WI38 (cell line): Measurements from ENCODE around the gene FEN1.

Source experiments
- H3K4me3 ChIP-seq: 2 replicates; pipeline ENCODE4 v1.5.1; 2011; ENCODE audit warnings: low read depth, mild to moderate bottlenecking, control low read depth, low read length
- TF ChIP-seq, protein P1 (sequence below): IDR thresholded peaks from 2 replicates; pipeline ENCODE4 v1.5.1; 2012; ENCODE audit warnings: low read depth, mild to moderate bottlenecking, control low read depth, low read length

FEN1 gene

DNA sequence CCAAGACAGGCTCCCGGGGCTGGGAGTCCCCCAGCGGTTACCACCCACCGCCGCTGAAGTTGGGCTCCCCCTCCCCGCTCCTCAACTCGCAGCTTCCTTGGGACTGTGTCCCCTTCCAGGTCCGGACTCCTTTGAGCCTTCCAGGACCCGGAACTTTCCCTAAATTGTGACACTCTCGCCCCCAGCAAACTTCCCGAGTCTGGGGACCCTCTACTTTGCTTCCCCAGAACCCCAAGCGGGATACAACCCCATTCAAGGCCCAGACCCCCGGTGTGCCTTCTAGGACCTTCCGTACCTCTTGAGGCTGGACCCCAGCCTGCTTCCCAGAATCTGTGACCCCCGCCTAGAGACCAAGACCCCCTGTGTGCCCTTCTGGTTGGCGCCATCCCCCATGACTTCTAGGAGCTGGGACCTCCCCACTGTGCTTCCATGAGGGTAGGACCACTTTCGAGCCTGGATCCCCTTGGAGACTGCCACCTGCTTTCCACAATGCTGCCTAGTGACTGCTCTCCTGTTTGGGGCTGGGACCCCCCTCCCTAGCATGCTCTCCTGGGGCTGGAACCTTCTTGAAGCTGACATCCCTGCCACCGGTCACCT lies 39.7 kb upstream of the FEN1 start:
- peak overlapping the region; percentile 48 for H3K4me3 ChIP-seq
- TF ChIP-seq, protein P1, sequence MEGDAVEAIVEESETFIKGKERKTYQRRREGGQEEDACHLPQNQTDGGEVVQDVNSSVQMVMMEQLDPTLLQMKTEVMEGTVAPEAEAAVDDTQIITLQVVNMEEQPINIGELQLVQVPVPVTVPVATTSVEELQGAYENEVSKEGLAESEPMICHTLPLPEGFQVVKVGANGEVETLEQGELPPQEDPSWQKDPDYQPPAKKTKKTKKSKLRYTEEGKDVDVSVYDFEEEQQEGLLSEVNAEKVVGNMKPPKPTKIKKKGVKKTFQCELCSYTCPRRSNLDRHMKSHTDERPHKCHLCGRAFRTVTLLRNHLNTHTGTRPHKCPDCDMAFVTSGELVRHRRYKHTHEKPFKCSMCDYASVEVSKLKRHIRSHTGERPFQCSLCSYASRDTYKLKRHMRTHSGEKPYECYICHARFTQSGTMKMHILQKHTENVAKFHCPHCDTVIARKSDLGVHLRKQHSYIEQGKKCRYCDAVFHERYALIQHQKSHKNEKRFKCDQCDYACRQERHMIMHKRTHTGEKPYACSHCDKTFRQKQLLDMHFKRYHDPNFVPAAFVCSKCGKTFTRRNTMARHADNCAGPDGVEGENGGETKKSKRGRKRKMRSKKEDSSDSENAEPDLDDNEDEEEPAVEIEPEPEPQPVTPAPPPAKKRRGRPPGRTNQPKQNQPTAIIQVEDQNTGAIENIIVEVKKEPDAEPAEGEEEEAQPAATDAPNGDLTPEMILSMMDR = no peak

DNA sequence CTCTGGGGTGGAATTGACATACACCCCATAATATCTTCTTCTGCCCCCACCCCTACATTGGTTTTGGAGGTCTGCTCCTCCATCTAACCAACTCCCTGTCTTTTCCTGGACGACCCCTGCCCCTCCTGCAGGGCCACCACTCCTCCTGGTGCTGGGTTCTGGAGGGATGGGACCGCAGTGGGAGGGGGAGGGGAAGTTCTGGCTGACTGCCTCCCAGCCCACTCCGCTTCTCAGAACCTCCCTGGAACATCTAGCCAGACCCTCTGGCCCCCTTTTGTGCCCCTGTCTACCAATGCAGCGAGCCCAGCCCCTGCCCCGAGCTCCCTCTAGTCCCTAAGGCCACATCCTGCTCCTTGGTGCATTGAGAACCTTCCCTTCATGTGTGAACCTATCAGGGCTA lies 39.0 kb upstream of the FEN1 start:
- H3K4me3 ChIP-seq = no peak overlapping the region
- TF ChIP-seq, protein P1 = no peak

DNA sequence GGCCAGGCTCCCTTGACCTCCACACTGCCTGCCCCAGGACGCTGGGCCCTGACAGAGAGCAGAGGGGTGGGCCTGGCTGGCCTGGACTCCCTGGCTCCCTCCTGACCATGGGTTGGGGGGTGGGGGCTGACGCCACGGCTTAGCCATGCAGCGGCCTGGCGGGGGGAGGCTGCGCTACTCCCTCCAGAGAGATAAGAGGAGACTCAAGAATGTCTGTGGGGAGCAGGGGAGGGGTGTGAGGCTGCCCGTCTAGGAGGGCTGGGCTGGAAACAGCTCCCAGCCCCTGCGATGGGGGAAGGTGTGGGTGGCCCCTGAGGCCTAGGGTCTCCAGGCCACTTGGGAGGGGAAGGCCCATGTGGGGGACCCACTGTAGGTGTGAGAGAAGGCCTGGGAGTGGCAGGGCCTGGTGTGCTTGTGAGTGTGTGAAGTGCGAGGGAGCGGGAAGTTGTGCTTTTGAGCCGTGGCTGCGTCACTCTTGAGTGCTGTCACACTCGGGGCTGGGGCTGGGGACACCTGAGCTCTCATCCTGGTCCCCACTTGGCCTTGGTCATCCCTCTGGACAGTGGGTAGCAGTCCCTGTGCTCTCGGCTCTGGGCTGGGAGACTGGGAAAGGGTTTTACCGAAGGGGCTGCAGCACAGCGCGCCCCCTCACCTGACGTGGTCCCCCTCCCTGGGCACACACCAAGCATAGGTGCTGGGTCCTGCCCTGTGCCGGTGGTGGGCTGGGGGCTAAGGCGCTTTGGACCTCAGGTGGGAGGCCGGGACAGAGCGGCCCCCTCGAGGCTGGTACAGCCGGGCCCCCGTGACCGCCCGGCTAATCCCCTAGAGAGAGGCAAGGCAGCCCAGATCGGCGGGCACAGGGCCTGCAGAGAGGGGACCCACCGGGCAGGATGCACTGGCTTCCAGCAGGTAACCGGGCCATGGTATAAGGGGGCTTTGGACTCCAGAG lies 37.9 kb upstream of the FEN1 start:
- H3K4me3 ChIP-seq = no peak overlapping the region
- TF ChIP-seq, protein P1 = no peak

DNA sequence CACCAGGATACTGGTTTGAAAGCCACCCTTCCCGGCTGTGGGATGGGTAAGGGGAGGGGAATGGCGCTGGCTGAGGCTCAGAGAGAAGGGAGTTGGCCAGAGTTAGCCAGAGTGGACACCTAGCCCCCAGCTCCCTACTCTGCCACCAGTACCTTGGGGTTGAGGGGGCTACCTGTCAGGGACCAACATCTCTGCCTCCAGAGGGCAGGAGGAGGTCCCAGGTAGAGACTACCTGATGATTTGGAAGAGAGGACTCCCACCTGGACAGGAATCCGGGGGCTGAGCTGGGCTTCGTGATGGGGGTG lies 36.6 kb upstream of the FEN1 start:
- H3K4me3 ChIP-seq = no peak overlapping the region
- TF ChIP-seq, protein P1 = no peak

DNA sequence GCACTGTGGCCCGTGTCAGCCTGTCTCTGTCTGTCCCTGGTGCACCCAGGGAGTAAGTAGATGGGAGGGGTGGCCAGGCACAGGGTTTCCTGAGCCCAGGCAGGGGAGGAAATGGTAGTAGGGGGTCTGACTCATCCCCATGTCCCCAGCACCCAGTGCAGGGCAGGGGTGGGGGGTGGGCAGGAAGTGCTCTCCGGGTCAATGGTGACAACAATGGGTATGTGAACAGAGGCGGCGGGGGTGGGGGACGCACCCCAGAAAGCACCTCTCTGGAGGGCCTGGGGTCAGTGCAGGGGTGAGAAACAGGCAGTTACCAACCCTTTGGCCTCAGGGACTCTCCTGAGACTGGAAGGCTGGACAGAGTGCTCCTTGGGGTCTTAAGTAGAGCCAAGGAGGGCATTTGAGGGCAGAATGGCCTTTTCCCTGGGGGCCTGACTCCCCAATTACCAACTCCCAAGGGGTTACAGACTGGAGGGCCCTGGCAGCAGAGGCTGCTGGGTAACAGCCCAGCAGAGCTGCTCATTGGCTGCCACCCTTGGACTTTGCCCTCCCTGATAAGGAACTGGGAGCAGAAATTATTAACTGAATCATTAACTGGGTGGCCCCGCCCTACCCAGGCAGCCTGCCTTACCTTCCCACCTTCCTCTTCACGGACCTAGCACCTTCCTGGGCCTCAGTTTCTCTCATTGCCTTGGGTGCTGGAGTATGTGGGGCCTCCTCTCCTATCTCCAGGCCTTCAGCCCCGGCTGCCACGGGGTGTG lies 36.1 kb upstream of the FEN1 start:
- TF ChIP-seq, protein P1 = no peak
- no peak overlapping the region for H3K4me3 ChIP-seq

DNA sequence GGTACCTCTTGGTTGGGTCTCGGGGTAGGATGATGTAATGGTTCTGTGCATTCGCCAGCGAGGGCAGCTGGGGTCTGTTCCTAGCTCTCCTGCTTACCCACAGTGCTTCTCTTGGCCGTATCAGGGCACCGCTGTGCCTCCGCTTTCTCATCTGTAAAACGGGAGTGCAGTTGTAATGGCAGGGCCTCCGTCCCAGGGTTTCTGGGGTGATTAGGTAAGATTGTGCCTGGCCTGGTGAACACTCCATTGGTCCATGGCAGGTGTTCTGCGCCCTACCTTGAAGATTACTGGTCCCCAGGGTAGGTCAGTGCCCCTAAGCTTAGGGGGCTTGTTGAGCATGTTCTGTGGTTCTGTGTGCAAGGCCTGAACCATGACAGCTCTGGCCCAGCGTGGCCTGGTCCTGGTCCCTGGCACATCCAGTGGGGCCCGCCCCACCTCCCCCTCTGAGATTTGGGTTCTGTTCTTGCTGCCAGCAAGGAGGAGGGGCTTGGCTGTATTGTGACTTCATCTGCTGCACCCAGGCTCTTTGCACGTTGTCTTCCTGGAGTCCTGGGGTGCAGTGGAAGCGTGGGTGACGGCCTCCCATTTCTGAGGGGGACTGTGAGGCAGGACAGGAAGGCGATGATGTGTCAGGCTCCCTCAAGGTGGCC lies 35.4 kb upstream of the FEN1 start:
- TF ChIP-seq, protein P1 = no peak
- H3K4me3 ChIP-seq = no peak overlapping the region
